GM12878 (cell line): ENCODE data around the gene OR6B3. TPM values are rescaled to one million over a fixed set of nuclear protein-coding genes. Genes with fewer than 3 reads are reported as not detected.

Experiments
- KAT2A ChIP-seq: conservative IDR thresholded peaks from 2 replicates; pipeline ENCODE4 v1.6.1; 2011; ENCODE audit warnings: low read depth, low read length; ENCODE audit not compliant: control insufficient read depth
- NR2F1 ChIP-seq: fragments of 450-650 bp; conservative IDR thresholded peaks from 2 replicates; pipeline ENCODE4 v1.6.1; 2017; ENCODE audit warnings: mild to moderate bottlenecking
- RFX5 ChIP-seq: IDR thresholded peaks from 2 replicates; pipeline ENCODE4 v1.6.1; 2011; ENCODE audit warnings: low read depth, low read length, improper control_type of control experiment
- SMARCA5 ChIP-seq: fragments of 450-650 bp; IDR thresholded peaks from 2 replicates; pipeline ENCODE4 v1.6.1; 2017; ENCODE audit warnings: mild to moderate bottlenecking
- TARDBP ChIP-seq: IDR thresholded peaks from 2 replicates; pipeline ENCODE4 v1.6.1; 2016; ENCODE audit warnings: borderline replicate concordance
- ZNF207 ChIP-seq: fragments of 450-650 bp; IDR thresholded peaks from 2 replicates; pipeline ENCODE4 v1.6.1; 2014; ENCODE audit warnings: antibody characterized with exemption, mild to moderate bottlenecking, borderline replicate concordance
- polyA plus RNA-seq, 11 experiments: library from polyadenylated mRNA; depleted of rRNA in 4 of 11; unstranded in 6 of 11; stranded (reverse) in 5 of 11; fragments of >200 nt; fragmentation: Nextera tagmentation in 4 of 11; fragmentation: Illumina TruSeq in 1 of 11; extraction: Ambion mirVana in 4 of 11; extraction: Trizol in 1 of 11; gene quantifications; 1 replicate in 1 of 11; 2 replicates in 10 of 11; pipeline versions ENCODE4 v1.2.1 to v1.2.3, GENCODE V29; 2011 to 2016; ENCODE audit warnings: inconsistent platforms in 2 of 11, missing spikeins in 2 of 11, low read depth in 1 of 11
- total RNA-seq, 4 experiments: library from RNA; depleted of rRNA in 3 of 4; stranded (reverse); fragments of >200 nt in 3 of 4; fragmentation: Illumina TruSeq in 1 of 4; extraction: Trizol in 1 of 4; gene quantifications; 2 replicates each; pipeline versions ENCODE4 v1.2.1 to v1.2.3, GENCODE V29; 2013 to 2021
- TF ChIP-seq, protein P1 (sequence below): fragments of 450-650 bp; IDR thresholded peaks from 2 replicates; pipeline ENCODE4 v1.6.1; 2017; ENCODE audit warnings: mild to moderate bottlenecking, low read depth, inconsistent platforms; ENCODE audit not compliant: poor library complexity, severe bottlenecking
- TF ChIP-seq, protein P2 (sequence below): fragments of 450-650 bp; IDR thresholded peaks from 2 replicates; pipeline ENCODE4 v1.6.1; 2016; ENCODE audit warnings: mild to moderate bottlenecking, moderate library complexity, borderline replicate concordance

Gene OR6B3
- total and polyA plus RNA-seq, 10 of the 15 experiments (the other 5 are each of a cell fraction or from before 2014, with no cell fraction given), result not detected

DNA sequence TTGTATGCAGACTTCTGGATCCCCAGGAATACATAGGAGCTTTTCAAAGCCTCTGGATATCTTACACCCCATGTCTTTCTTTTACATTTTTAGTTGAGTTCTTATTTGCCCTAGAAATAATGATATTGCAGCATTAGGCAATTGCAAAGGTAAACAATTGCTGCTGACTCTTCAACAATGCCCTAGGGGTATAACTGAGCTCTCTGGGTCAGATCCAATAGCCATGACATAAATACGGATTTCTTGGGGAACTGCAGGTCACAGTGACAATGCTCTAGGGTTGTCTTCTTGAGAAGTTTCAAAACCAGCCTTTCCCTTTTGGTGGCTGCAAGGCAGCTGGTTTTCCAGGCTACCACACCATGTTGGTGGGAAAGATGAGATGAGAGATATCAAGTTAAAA is 16.5 kb upstream of the OR6B3 start (continued):
- TF ChIP-seq, protein P1, sequence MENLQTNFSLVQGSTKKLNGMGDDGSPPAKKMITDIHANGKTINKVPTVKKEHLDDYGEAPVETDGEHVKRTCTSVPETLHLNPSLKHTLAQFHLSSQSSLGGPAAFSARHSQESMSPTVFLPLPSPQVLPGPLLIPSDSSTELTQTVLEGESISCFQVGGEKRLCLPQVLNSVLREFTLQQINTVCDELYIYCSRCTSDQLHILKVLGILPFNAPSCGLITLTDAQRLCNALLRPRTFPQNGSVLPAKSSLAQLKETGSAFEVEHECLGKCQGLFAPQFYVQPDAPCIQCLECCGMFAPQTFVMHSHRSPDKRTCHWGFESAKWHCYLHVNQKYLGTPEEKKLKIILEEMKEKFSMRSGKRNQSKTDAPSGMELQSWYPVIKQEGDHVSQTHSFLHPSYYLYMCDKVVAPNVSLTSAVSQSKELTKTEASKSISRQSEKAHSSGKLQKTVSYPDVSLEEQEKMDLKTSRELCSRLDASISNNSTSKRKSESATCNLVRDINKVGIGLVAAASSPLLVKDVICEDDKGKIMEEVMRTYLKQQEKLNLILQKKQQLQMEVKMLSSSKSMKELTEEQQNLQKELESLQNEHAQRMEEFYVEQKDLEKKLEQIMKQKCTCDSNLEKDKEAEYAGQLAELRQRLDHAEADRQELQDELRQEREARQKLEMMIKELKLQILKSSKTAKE, result no peak
- TF ChIP-seq ZNF207 (no peak), TARDBP (no peak), SMARCA5 (no peak), NR2F1 (no peak), RFX5 (no peak), KAT2A (no peak)
- TF ChIP-seq, protein P2, sequence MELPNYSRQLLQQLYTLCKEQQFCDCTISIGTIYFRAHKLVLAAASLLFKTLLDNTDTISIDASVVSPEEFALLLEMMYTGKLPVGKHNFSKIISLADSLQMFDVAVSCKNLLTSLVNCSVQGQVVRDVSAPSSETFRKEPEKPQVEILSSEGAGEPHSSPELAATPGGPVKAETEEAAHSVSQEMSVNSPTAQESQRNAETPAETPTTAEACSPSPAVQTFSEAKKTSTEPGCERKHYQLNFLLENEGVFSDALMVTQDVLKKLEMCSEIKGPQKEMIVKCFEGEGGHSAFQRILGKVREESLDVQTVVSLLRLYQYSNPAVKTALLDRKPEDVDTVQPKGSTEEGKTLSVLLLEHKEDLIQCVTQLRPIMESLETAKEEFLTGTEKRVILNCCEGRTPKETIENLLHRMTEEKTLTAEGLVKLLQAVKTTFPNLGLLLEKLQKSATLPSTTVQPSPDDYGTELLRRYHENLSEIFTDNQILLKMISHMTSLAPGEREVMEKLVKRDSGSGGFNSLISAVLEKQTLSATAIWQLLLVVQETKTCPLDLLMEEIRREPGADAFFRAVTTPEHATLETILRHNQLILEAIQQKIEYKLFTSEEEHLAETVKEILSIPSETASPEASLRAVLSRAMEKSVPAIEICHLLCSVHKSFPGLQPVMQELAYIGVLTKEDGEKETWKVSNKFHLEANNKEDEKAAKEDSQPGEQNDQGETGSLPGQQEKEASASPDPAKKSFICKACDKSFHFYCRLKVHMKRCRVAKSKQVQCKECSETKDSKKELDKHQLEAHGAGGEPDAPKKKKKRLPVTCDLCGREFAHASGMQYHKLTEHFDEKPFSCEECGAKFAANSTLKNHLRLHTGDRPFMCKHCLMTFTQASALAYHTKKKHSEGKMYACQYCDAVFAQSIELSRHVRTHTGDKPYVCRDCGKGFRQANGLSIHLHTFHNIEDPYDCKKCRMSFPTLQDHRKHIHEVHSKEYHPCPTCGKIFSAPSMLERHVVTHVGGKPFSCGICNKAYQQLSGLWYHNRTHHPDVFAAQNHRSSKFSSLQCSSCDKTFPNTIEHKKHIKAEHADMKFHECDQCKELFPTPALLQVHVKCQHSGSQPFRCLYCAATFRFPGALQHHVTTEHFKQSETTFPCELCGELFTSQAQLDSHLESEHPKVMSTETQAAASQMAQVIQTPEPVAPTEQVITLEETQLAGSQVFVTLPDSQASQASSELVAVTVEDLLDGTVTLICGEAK, result no peak
